Endodermal cell (in vitro differentiated cells): ENCODE measurements around the gene RABGAP1L. TPM values are rescaled to one million over a fixed set of nuclear protein-coding genes. Genes with fewer than 3 reads are reported as not detected.

Experiments used
- DNase-seq: peaks from one replicate; pipeline ENCODE4 v3.0.0-alpha.2; 2017
- H3K27ac ChIP-seq: 2 replicates; pipeline ENCODE4 v1.5.1; 2013; ENCODE audit warnings: mild to moderate bottlenecking, low read depth, low read length, moderate library complexity
- H3K27me3 ChIP-seq: 2 replicates; pipeline ENCODE4 v1.6.1; 2013; ENCODE audit warnings: mild to moderate bottlenecking, low read length, moderate library complexity; ENCODE audit not compliant: insufficient read depth, control insufficient read depth, poor library complexity, severe bottlenecking
- H3K36me3 ChIP-seq: 2 replicates; pipeline ENCODE4 v1.7.0; 2013; ENCODE audit warnings: mild to moderate bottlenecking, low read length, moderate library complexity; ENCODE audit not compliant: control insufficient read depth, insufficient read depth
- H3K4me1 ChIP-seq: one replicate; pipeline ENCODE4 v1.7.0; 2013; ENCODE audit warnings: low read length; ENCODE audit not compliant: control insufficient read depth, insufficient read depth
- H3K4me3 ChIP-seq: 2 replicates; pipeline ENCODE4 v1.5.1; 2013; ENCODE audit warnings: mild to moderate bottlenecking, low read length, moderate library complexity
- H3K9ac ChIP-seq: 2 replicates; pipeline ENCODE4 v1.6.1; 2013; ENCODE audit warnings: mild to moderate bottlenecking, low read length, moderate library complexity; ENCODE audit not compliant: poor library complexity, severe bottlenecking; ENCODE audit errors: extremely low read depth
- H3K9me3 ChIP-seq: 2 replicates; pipeline ENCODE4 v1.6.1; 2013; ENCODE audit warnings: mild to moderate bottlenecking, low read length, moderate library complexity; ENCODE audit not compliant: control insufficient read depth
- H3K27ac Mint-ChIP-seq: 2 replicates; pipeline ENCODE4 v1.8.0; 2020; ENCODE audit warnings: mixed read lengths
- H3K27me3 Mint-ChIP-seq: 2 replicates; pipeline ENCODE4 v1.8.0; 2021; ENCODE audit warnings: mild to moderate bottlenecking, mixed read lengths; ENCODE audit not compliant: insufficient read depth
- H3K36me3 Mint-ChIP-seq: 2 replicates; pipeline ENCODE4 v1.8.0; 2020; ENCODE audit warnings: low read depth, mixed read lengths
- H3K4me1 Mint-ChIP-seq: 2 replicates; pipeline ENCODE4 v1.8.0; 2020; ENCODE audit warnings: mixed read lengths
- H3K4me3 Mint-ChIP-seq: 2 replicates; pipeline ENCODE4 v1.8.0; 2020; ENCODE audit warnings: mild to moderate bottlenecking, moderate library complexity, mixed read lengths
- H3K9me3 Mint-ChIP-seq: 2 replicates; pipeline ENCODE4 v1.8.0; 2020; ENCODE audit warnings: mild to moderate bottlenecking, mixed read lengths
- CTCF ChIP-seq: fragments of 200-600 bp; sonication (generic); conservative IDR thresholded peaks from 2 replicates; pipeline ENCODE4 v1.5.0; 2021; ENCODE audit warnings: antibody characterized with exemption, mild to moderate bottlenecking
- WGBS, 2 experiments: methylation state at CpG; one replicate each; pipeline versions ENCODE4 v1.1.5 to v1.1.7; 2013; ENCODE audit warnings: missing lambda C conversion rate in 2 of 2, mixed read lengths in 1 of 2; ENCODE audit not compliant: insufficient coverage in 1 of 2, insufficient read length in 1 of 2; 5-methylcytosine and 5-hydroxymethylcytosine counted together
- total RNA-seq, 2 donors: library from RNA; stranded (reverse); fragmentation: NEBNext Ultra II Directional in 1 of 2; extraction: Animal tissue kit (Norgen Biotek cat#: 25700) in 1 of 2; gene quantifications; 2 replicates in 1 of 2; 3 replicates in 1 of 2; pipeline ENCODE4 v1.2.1, GENCODE V29; 2021

The RABGAP1L gene
- total RNA-seq, 2 donors from 2014 or later: 32.5 to 36.9 TPM

- no peak overlapping the region for H3K4me3 ChIP-seq
- no peaks in the 10 kb centered on the region for H3K27me3 ChIP-seq
- no peak for TF ChIP-seq CTCF
- no peak overlapping the region for H3K4me3 Mint-ChIP-seq
- no peak overlapping the region for H3K27ac ChIP-seq
- H3K27me3 Mint-ChIP-seq: no peaks in the 10 kb centered on the region
- H3K4me1 Mint-ChIP-seq: no peaks in the 10 kb centered on the region
- no peaks in the 10 kb centered on the region for H3K36me3 ChIP-seq
- H3K9me3 Mint-ChIP-seq: no peaks in the 10 kb centered on the region
- peaks cover 3% of the 10 kb centered on the region for H3K36me3 Mint-ChIP-seq
- H3K9me3 ChIP-seq: no peaks in the 10 kb centered on the region
- no peak overlapping the region for H3K9ac ChIP-seq
- no peaks in the 10 kb centered on the region for H3K4me1 ChIP-seq
- DNase-seq: no peak
- H3K27ac Mint-ChIP-seq: no peak overlapping the region
Observed at GRCh38 chr1:174273776-174274175, 114.5 kb downstream of the RABGAP1L start.

- Histone ChIP-seq H3K4me3 (no peak overlapping the region), H3K27ac (no peak overlapping the region), H3K27me3 (no peaks in the 10 kb centered on the region), H3K9me3 (no peaks in the 10 kb centered on the region), H3K4me1 (no peaks in the 10 kb centered on the region), H3K36me3 (no peaks in the 10 kb centered on the region), H3K9ac (no peak overlapping the region)
- Mint-ChIP-seq H3K9me3 (no peaks in the 10 kb centered on the region), H3K27ac (no peak overlapping the region), H3K27me3 (no peaks in the 10 kb centered on the region), H3K36me3 (peaks cover 3% of the 10 kb centered on the region), H3K4me3 (no peak overlapping the region), H3K4me1 (no peaks in the 10 kb centered on the region)
- no peak for TF ChIP-seq CTCF
- WGBS, 2 experiments: 100% methylated on average over 2 of the region's 3 CpGs; no CpG with 5 or more reads in 1 of the 2 experiments
- DNase-seq: no peak
Observed at GRCh38 chr1:174274452-174274851, 115.1 kb downstream of the RABGAP1L start.

GRCh38 chr1:174274884-174275283 is 115.6 kb downstream of the RABGAP1L start:
- no peak for DNase-seq
- Mint-ChIP-seq H3K36me3 (peaks cover 3% of the 10 kb centered on the region), H3K9me3 (no peaks in the 10 kb centered on the region), H3K27me3 (no peaks in the 10 kb centered on the region), H3K27ac (no peak overlapping the region), H3K4me3 (no peak overlapping the region), H3K4me1 (no peaks in the 10 kb centered on the region)
- no peak overlapping the region for H3K27ac ChIP-seq
- no peaks in the 10 kb centered on the region for H3K9me3 ChIP-seq
- 93% methylated on average over 2 of the region's 2 CpGs; no CpG with 5 or more reads in 1 of the 2 experiments for WGBS, 2 experiments
- no peaks in the 10 kb centered on the region for H3K36me3 ChIP-seq
- H3K27me3 ChIP-seq: no peaks in the 10 kb centered on the region
- TF ChIP-seq CTCF: no peak
- H3K4me1 ChIP-seq: no peaks in the 10 kb centered on the region
- H3K9ac ChIP-seq: no peak overlapping the region
- no peak overlapping the region for H3K4me3 ChIP-seq
